Renal pelvis (tissue), 12 donors: ENCODE data around the gene KLF4. TPM values are rescaled to one million over a fixed set of nuclear protein-coding genes. Genes with fewer than 3 reads are reported as not detected.
"Not testable (repeated sequence)": the region's sequence is repeated elsewhere in the genome, so short reads cannot be mapped to it uniquely, and the experiment has no call there.

Experiments used
- DNase-seq: peaks from one replicate; pipeline ENCODE4 v3.0.0-alpha.2; 2013
- long read RNA-seq, 16 experiments: transcript quantifications; one replicate each; lab custom pipeline, GENCODE V29; 2026
- polyA plus RNA-seq, 3 donors: library from polyadenylated mRNA; unstranded; fragments of 120-200 nt; gene quantifications; one replicate each; pipeline ENCODE4 v1.2.1, GENCODE V29; 2013; ENCODE audit not compliant: insufficient read length in 3 of 3

The KLF4 gene
- 1 to 10 TPM; 6.4 to 7.0 (median 6.4) TPM for polyA plus RNA-seq
- long read RNA-seq, donor 1, partial matches to known transcripts, result 0 of 3 reads
- long read RNA-seq, donor 1, other reads (novel, unspliced or antisense), result 0 of 3 reads
- long read RNA-seq, donor 2, partial matches to known transcripts, result 0 of 5 reads
- long read RNA-seq, donor 2, other reads (novel, unspliced or antisense), result 0 of 5 reads
- long read RNA-seq, donor 3, partial matches to known transcripts, result 0 of 3 reads
- long read RNA-seq, donor 3, other reads (novel, unspliced or antisense), result 0 of 3 reads
- long read RNA-seq, donor 4, partial matches to known transcripts, result 0 of 2 reads
- long read RNA-seq, donor 4, other reads (novel, unspliced or antisense), result 0 of 2 reads
- long read RNA-seq, donor 5, partial matches to known transcripts, result 0 of 1 reads
- long read RNA-seq, donor 5, other reads (novel, unspliced or antisense), result 0 of 1 reads
- long read RNA-seq, donor 6, partial matches to known transcripts, result 0 of 1 reads
- long read RNA-seq, donor 6, other reads (novel, unspliced or antisense), result 0 of 1 reads
- long read RNA-seq, donor 7, partial matches to known transcripts, result 0 of 3 reads
- long read RNA-seq, donor 7, other reads (novel, unspliced or antisense), result 0 of 3 reads
- long read RNA-seq, donor 8, transcript KLF4-205 (3 exons, 2,393 nt), result minor isoform, 5 of 17 reads
- long read RNA-seq, donor 8, transcript KLF4-201 (5 exons, 2,813 nt), result major isoform, 12 of 17 reads
- long read RNA-seq, donor 8, partial matches to known transcripts, result 0 of 17 reads
- long read RNA-seq, donor 8, other reads (novel, unspliced or antisense), result 0 of 17 reads
- long read RNA-seq, donor 9, partial matches to known transcripts, result 0 of 2 reads
- long read RNA-seq, donor 9, other reads (novel, unspliced or antisense), result 0 of 2 reads
- long read RNA-seq, donor 10, result 0 reads
- long read RNA-seq, donor 11, partial matches to known transcripts, result 0 of 2 reads
- long read RNA-seq, donor 11, other reads (novel, unspliced or antisense), result 0 of 2 reads
- long read RNA-seq, donor 12, partial matches to known transcripts, result 0 of 2 reads
- long read RNA-seq, donor 12, other reads (novel, unspliced or antisense), result 0 of 2 reads
- long read RNA-seq, donor 13, result 0 reads
- long read RNA-seq, donor 14, result 0 reads
- long read RNA-seq, donor 15, transcript KLF4-201 (5 exons, 2,813 nt), result major isoform, 22 of 31 reads
- long read RNA-seq, donor 15, transcript KLF4-205 (3 exons, 2,393 nt), result minor isoform, 7 of 31 reads
- long read RNA-seq, donor 15, partial matches to known transcripts, result 0 of 31 reads
- long read RNA-seq, donor 15, other reads (novel, unspliced or antisense), result 0 of 31 reads
- long read RNA-seq, donor 16, partial matches to known transcripts, result 0 of 1 reads
- long read RNA-seq, donor 16, other reads (novel, unspliced or antisense), result 0 of 1 reads

- peak; percentile 95 for DNase-seq
Observed at GRCh38 chr9:107489687-107490605, at the start of gene KLF4. Gene KLF4, minus strand, starts transcription at chr9:107489769. Its CDS starts 597 bp downstream, at chr9:107489172.

GRCh38 chr9:107536462-107536861 is 46.9 kb upstream of the KLF4 start:
- no peak for DNase-seq

- no peak for DNase-seq
Observed at GRCh38 chr9:107534510-107535078, 45.0 kb upstream of the KLF4 start.

- DNase-seq, result no peak
Observed at GRCh38 chr9:107530679-107531078, 41.1 kb upstream of the KLF4 start.

- no peak for DNase-seq
Observed at GRCh38 chr9:107528686-107529085, 39.1 kb upstream of the KLF4 start.

GRCh38 chr9:107523539-107523938 is 34.0 kb upstream of the KLF4 start:
- no peak for DNase-seq

- no peak for DNase-seq
Observed at GRCh38 chr9:107520186-107520585, 30.6 kb upstream of the KLF4 start.

GRCh38 chr9:107518037-107518807 is 28.7 kb upstream of the KLF4 start:
- DNase-seq, result no peak

- no peak for DNase-seq
Observed at GRCh38 chr9:107513464-107514100, 24.0 kb upstream of the KLF4 start.

GRCh38 chr9:107504585-107505455 is 15.3 kb upstream of the KLF4 start:
- DNase-seq, result no peak

- no peak for DNase-seq
Observed at GRCh38 chr9:107502464-107502863, 12.9 kb upstream of the KLF4 start.

- not testable (repeated sequence) for DNase-seq
Observed at GRCh38 chr9:107500421-107501200, 11.0 kb upstream of the KLF4 start.

GRCh38 chr9:107496976-107497375 is 7.4 kb upstream of the KLF4 start:
- DNase-seq, result no peak

GRCh38 chr9:107492381-107492970 is 2.9 kb upstream of the KLF4 start:
- DNase-seq, result no peak

GRCh38 chr9:107491081-107492053 is 1.8 kb upstream of the KLF4 start:
- DNase-seq, result peak; percentile 30
